DND-41 (cell line): ENCODE measurements around the gene CDA.

Experiments
- EZH2 ChIP-seq: IDR thresholded peaks from 3 replicates; pipeline ENCODE4 v1.6.1; 2012; ENCODE audit warnings: borderline replicate concordance, low read depth, mild to moderate bottlenecking, moderate library complexity, low read length, inconsistent platforms; ENCODE audit not compliant: severe bottlenecking
- TF ChIP-seq, protein P1 (sequence below): IDR thresholded peaks from 2 replicates; pipeline ENCODE4 v1.5.1; 2012; ENCODE audit warnings: borderline replicate concordance, low read length, moderate library complexity, mild to moderate bottlenecking; ENCODE audit not compliant: poor library complexity, severe bottlenecking; ENCODE audit errors: extremely low read depth

GRCh38 chr1:20593756-20594155 lies 4.9 kb downstream of the CDA start:
- TF ChIP-seq, protein P1, sequence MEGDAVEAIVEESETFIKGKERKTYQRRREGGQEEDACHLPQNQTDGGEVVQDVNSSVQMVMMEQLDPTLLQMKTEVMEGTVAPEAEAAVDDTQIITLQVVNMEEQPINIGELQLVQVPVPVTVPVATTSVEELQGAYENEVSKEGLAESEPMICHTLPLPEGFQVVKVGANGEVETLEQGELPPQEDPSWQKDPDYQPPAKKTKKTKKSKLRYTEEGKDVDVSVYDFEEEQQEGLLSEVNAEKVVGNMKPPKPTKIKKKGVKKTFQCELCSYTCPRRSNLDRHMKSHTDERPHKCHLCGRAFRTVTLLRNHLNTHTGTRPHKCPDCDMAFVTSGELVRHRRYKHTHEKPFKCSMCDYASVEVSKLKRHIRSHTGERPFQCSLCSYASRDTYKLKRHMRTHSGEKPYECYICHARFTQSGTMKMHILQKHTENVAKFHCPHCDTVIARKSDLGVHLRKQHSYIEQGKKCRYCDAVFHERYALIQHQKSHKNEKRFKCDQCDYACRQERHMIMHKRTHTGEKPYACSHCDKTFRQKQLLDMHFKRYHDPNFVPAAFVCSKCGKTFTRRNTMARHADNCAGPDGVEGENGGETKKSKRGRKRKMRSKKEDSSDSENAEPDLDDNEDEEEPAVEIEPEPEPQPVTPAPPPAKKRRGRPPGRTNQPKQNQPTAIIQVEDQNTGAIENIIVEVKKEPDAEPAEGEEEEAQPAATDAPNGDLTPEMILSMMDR: no peak
- TF ChIP-seq EZH2: no peak
